Measurements from ENCODE around the gene MYL7.

- TF ChIP-seq POLR2A (IDR thresholded peaks at IDR 0.05) (no peak), POLR2AphosphoS5 (IDR thresholded peaks at IDR 0.05) (no peak)
Measured at GRCh38 chr7:44109991-44110390, 31.1 kb downstream of the MYL7 start.
